C4-2B (cell line): ENCODE data around the gene UNKL.

Experiments used
- CTCF ChIP-seq: fragments of 450-650 bp; conservative IDR thresholded peaks from 2 replicates; pipeline ENCODE4 v1.5.1; 2017; ENCODE audit warnings: mild to moderate bottlenecking
- ZFX ChIP-seq: fragments of 450-650 bp; IDR thresholded peaks from 2 replicates; pipeline ENCODE4 v1.6.1; 2017

- TF ChIP-seq CTCF (no peak), ZFX (no peak)
These were observed 52.7 kb downstream of the UNKL start for GRCh38 chr16:1361685-1362360.
